Stimulated activated CD4-positive, alpha-beta T cell treated with anti-CD3 and anti-CD28 coated beads, Interleukin-12 subunit alpha, Interleukin-12 subunit beta, amount 100 ng/mL, for 24 hours (primary cell): ENCODE data around the gene SMTNL2.

ENCODE experiments used
- DNase-seq, 2 experiments: peaks; one replicate each; pipeline ENCODE4 v3.0.0-alpha.2; 2020; ENCODE audit warnings: low read depth in 2 of 2

SMTNL2 gene

GRCh38 chr17:4584101-4584916 is at the start of gene SMTNL2:
SMTNL2 (plus strand) TSS chr17:4584529; CDS start chr17:4584606, 77 bp downstream.
- DNase-seq, result no peak

GRCh38 chr17:4534928-4535666 is 49.2 kb upstream of the SMTNL2 start:
- no peak for DNase-seq

- no peak for DNase-seq
Observed at GRCh38 chr17:4535667-4536258, 48.6 kb upstream of the SMTNL2 start.

- no peak for DNase-seq
Observed at GRCh38 chr17:4536259-4536741, 48.0 kb upstream of the SMTNL2 start.

- DNase-seq, result no peak
Observed at GRCh38 chr17:4536742-4537411, 47.5 kb upstream of the SMTNL2 start.

GRCh38 chr17:4537451-4538235 is 46.7 kb upstream of the SMTNL2 start:
- no peak for DNase-seq

GRCh38 chr17:4538236-4539002 is 45.9 kb upstream of the SMTNL2 start:
- DNase-seq, result no peak

- DNase-seq, result no peak
Observed at GRCh38 chr17:4539025-4539424, 45.3 kb upstream of the SMTNL2 start.

- DNase-seq, result no peak
Observed at GRCh38 chr17:4539576-4540223, 44.6 kb upstream of the SMTNL2 start.

- no peak for DNase-seq
Observed at GRCh38 chr17:4540224-4540651, 44.1 kb upstream of the SMTNL2 start.

GRCh38 chr17:4540687-4541327 is 43.5 kb upstream of the SMTNL2 start:
- DNase-seq, result no peak

- no peak for DNase-seq
Observed at GRCh38 chr17:4541328-4542002, 42.9 kb upstream of the SMTNL2 start.

GRCh38 chr17:4542003-4542725 is 42.2 kb upstream of the SMTNL2 start:
- no peak for DNase-seq

- no peak for DNase-seq
Observed at GRCh38 chr17:4542726-4543191, 41.6 kb upstream of the SMTNL2 start.

- no peak for DNase-seq
Observed at GRCh38 chr17:4543557-4544026, 40.7 kb upstream of the SMTNL2 start.

- no peak for DNase-seq
Observed at GRCh38 chr17:4544135-4544950, 40.0 kb upstream of the SMTNL2 start.

- no peak for DNase-seq
Observed at GRCh38 chr17:4544951-4545216, 39.4 kb upstream of the SMTNL2 start.
